VCaP (cell line): ENCODE data around the gene PCNT.

ENCODE experiments used
- H3K27ac ChIP-seq: fragments of 450-650 bp; 2 replicates; pipeline ENCODE4 v1.5.1; 2017
- CTCF ChIP-seq: fragments of 450-650 bp; conservative IDR thresholded peaks from 2 replicates; pipeline ENCODE4 v1.5.1; 2017; ENCODE audit warnings: mild to moderate bottlenecking, moderate library complexity

PCNT gene

GRCh38 chr21:46356494-46357334 lies 32.8 kb downstream of the PCNT start:
- no peak overlapping the region for H3K27ac ChIP-seq
- no peak for TF ChIP-seq CTCF

- no peak for TF ChIP-seq CTCF
- H3K27ac ChIP-seq = no peak overlapping the region
Observed at GRCh38 chr21:46357335-46357604, 33.3 kb downstream of the PCNT start.

- no peak overlapping the region for H3K27ac ChIP-seq
- TF ChIP-seq CTCF = no peak
Observed at GRCh38 chr21:46357684-46358425, 33.9 kb downstream of the PCNT start.

- TF ChIP-seq CTCF = no peak
- H3K27ac ChIP-seq = no peak overlapping the region
Observed at GRCh38 chr21:46361176-46361575, 37.2 kb downstream of the PCNT start.

- no peak overlapping the region for H3K27ac ChIP-seq
- no peak for TF ChIP-seq CTCF
Observed at GRCh38 chr21:46361935-46362334, 38.0 kb downstream of the PCNT start.

- no peak overlapping the region for H3K27ac ChIP-seq
- TF ChIP-seq CTCF = no peak
Observed at GRCh38 chr21:46362946-46363345, 39.0 kb downstream of the PCNT start.

GRCh38 chr21:46363698-46364097 lies 39.7 kb downstream of the PCNT start:
- no peak for TF ChIP-seq CTCF

More at GRCh38 chr21:46363698-46364097, 39.7 kb downstream of the PCNT start:
- no peak overlapping the region for H3K27ac ChIP-seq
